Measurements from ENCODE around the gene HKDC1.
A peak's percentile ranks its signal among the peaks of the same experiment; 100 is the strongest.

Gene HKDC1

DNA sequence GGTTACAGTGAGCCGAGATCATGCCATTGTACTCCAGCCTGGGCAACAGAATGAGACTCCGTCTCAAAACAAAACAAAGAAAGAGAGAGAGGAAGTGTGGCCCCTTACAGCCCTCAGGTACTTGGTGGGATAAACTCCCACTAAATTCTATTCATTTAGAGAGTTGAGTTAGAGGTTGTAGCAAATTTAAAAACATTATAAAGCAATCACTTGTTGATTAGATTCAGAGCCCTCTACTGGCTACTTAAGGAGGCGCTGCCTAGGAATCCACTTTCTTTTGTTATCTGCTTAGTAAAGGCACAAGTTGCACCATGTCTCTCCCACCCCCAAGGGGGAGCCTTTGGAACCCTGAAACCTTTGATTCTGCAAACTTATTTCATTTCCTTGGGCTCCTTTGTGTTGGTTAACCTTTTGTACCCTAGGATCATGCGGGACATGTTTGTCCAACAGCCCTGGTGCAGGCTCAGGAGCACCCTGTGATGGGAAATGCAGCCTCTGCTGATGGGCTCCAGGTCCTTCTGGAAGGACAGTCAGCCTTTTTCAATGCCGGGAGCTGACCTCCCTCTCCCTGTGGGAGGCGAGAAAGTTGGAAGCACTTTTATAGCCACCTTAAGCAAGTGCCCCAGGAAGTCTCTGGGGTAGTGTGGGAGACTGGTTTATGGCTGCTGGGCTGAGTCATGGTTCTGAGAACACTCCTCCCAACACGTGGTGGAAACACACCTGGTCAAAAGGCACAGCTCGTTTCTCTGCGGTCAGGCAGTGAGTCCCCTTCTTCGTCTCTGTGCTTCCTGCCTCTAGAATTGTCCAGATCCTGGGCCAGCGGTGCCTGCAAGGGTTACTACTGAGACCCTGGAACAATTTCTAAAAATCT, 2.3 kb downstream of the HKDC1 start (continued):
- TF ChIP-seq ZNF394 (tag by site-specific recombination; IDR thresholded peaks at IDR 0.05; ENCODE audit: borderline replicate concordance): no peak
- TF ChIP-seq, protein P1, sequence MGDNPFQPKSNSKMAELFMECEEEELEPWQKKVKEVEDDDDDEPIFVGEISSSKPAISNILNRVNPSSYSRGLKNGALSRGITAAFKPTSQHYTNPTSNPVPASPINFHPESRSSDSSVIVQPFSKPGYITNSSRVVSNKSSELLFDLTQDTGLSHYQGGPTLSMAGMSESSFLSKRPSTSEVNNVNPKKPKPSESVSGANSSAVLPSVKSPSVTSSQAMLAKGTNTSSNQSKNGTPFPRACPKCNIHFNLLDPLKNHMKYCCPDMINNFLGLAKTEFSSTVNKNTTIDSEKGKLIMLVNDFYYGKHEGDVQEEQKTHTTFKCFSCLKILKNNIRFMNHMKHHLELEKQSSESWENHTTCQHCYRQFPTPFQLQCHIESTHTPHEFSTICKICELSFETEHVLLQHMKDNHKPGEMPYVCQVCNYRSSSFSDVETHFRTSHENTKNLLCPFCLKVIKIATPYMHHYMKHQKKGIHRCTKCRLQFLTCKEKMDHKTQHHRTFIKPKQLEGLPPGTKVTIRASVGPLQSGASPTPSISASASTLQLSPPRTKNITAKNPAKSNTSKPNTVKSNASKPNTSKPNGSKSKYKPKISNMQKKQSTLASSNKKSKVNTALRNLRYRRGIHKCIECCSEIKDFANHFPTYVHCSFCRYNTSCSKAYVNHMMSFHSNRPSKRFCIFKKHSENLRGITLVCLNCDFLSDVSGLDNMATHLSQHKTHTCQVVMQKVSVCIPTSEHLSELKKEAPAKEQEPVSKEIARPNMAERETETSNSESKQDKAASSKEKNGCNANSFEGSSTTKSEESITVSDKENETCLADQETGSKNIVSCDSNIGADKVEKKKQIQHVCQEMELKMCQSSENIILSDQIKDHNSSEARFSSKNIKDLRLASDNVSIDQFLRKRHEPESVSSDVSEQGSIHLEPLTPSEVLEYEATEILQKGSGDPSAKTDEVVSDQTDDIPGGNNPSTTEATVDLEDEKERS (tag by site-specific recombination; IDR thresholded peaks at IDR 0.05): no peak
- no peak for TF ChIP-seq SP2 (tag by site-specific recombination; IDR thresholded peaks at IDR 0.05)
- no peak for TF ChIP-seq GFI1B (tag by site-specific recombination; IDR thresholded peaks at IDR 0.05)
- no peak for TF ChIP-seq ZNF157 (tag by site-specific recombination; IDR thresholded peaks at IDR 0.05)
- TF ChIP-seq, protein P2, sequence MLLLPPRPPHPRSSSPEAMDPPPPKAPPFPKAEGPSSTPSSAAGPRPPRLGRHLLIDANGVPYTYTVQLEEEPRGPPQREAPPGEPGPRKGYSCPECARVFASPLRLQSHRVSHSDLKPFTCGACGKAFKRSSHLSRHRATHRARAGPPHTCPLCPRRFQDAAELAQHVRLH (tag by site-specific recombination; IDR thresholded peaks at IDR 0.05): no peak
- TF ChIP-seq GLIS1 (tag by site-specific recombination; IDR thresholded peaks at IDR 0.05): peak; percentile 68
- TF ChIP-seq ZNF548 (tag by site-specific recombination; IDR thresholded peaks at IDR 0.05): no peak
- no peak for TF ChIP-seq KLF9 (tag by site-specific recombination; IDR thresholded peaks at IDR 0.05; ENCODE audit: low read depth)
- no peak for TF ChIP-seq ZNF664 (tag by site-specific recombination; IDR thresholded peaks at IDR 0.05)
- TF ChIP-seq ZNF658 (tag by site-specific recombination; IDR thresholded peaks at IDR 0.05): no peak
- TF ChIP-seq, protein P3, sequence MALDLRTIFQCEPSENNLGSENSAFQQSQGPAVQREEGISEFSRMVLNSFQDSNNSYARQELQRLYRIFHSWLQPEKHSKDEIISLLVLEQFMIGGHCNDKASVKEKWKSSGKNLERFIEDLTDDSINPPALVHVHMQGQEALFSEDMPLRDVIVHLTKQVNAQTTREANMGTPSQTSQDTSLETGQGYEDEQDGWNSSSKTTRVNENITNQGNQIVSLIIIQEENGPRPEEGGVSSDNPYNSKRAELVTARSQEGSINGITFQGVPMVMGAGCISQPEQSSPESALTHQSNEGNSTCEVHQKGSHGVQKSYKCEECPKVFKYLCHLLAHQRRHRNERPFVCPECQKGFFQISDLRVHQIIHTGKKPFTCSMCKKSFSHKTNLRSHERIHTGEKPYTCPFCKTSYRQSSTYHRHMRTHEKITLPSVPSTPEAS (tag by site-specific recombination; IDR thresholded peaks at IDR 0.05): no peak
- TF ChIP-seq GLI2 (tag by site-specific recombination; IDR thresholded peaks at IDR 0.05; ENCODE audit: borderline replicate concordance, low read depth): no peak
- TF ChIP-seq, protein P4, sequence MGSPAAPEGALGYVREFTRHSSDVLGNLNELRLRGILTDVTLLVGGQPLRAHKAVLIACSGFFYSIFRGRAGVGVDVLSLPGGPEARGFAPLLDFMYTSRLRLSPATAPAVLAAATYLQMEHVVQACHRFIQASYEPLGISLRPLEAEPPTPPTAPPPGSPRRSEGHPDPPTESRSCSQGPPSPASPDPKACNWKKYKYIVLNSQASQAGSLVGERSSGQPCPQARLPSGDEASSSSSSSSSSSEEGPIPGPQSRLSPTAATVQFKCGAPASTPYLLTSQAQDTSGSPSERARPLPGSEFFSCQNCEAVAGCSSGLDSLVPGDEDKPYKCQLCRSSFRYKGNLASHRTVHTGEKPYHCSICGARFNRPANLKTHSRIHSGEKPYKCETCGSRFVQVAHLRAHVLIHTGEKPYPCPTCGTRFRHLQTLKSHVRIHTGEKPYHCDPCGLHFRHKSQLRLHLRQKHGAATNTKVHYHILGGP (tag by site-specific recombination; IDR thresholded peaks at IDR 0.05): no peak
- no peak for TF ChIP-seq ZNF221 (tag by site-specific recombination; IDR thresholded peaks at IDR 0.05; ENCODE audit: borderline replicate concordance)
- TF ChIP-seq, protein P5, sequence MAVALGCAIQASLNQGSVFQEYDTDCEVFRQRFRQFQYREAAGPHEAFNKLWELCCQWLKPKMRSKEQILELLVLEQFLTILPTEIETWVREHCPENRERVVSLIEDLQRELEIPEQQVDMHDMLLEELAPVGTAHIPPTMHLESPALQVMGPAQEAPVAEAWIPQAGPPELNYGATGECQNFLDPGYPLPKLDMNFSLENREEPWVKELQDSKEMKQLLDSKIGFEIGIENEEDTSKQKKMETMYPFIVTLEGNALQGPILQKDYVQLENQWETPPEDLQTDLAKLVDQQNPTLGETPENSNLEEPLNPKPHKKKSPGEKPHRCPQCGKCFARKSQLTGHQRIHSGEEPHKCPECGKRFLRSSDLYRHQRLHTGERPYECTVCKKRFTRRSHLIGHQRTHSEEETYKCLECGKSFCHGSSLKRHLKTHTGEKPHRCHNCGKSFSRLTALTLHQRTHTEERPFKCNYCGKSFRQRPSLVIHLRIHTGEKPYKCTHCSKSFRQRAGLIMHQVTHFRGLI (tag by site-specific recombination; IDR thresholded peaks at IDR 0.05): no peak
- TF ChIP-seq ZNF112 (tag by site-specific recombination; IDR thresholded peaks at IDR 0.05): no peak
- TF ChIP-seq SALL2 (tag by site-specific recombination; IDR thresholded peaks at IDR 0.05; ENCODE audit: borderline replicate concordance): no peak
- no peak for TF ChIP-seq ZNF341 (tag by site-specific recombination; IDR thresholded peaks at IDR 0.05; ENCODE audit: low read depth)
- no peak for TF ChIP-seq HOXC10 (CRISPR knock-in tag; IDR thresholded peaks at IDR 0.05)
- TF ChIP-seq ZNF354C (tag by site-specific recombination; IDR thresholded peaks at IDR 0.05; ENCODE audit: borderline replicate concordance, low read depth): no peak
- TF ChIP-seq ZNF626 (tag by site-specific recombination; IDR thresholded peaks at IDR 0.05): no peak
- TF ChIP-seq ZNF37A (tag by site-specific recombination; IDR thresholded peaks at IDR 0.05): no peak
- no peak for TF ChIP-seq ZBTB17 (tag by site-specific recombination; IDR thresholded peaks at IDR 0.05)
- TF ChIP-seq, protein P6, sequence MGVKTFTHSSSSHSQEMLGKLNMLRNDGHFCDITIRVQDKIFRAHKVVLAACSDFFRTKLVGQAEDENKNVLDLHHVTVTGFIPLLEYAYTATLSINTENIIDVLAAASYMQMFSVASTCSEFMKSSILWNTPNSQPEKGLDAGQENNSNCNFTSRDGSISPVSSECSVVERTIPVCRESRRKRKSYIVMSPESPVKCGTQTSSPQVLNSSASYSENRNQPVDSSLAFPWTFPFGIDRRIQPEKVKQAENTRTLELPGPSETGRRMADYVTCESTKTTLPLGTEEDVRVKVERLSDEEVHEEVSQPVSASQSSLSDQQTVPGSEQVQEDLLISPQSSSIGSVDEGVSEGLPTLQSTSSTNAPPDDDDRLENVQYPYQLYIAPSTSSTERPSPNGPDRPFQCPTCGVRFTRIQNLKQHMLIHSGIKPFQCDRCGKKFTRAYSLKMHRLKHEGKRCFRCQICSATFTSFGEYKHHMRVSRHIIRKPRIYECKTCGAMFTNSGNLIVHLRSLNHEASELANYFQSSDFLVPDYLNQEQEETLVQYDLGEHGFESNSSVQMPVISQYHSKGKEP (tag by site-specific recombination; IDR thresholded peaks at IDR 0.05): no peak
- no peak for TF ChIP-seq ZNF404 (tag by site-specific recombination; IDR thresholded peaks at IDR 0.05)
- TF ChIP-seq KLF7 (tag by site-specific recombination; IDR thresholded peaks at IDR 0.05; ENCODE audit: borderline replicate concordance): no peak
